Hepatocyte (in vitro differentiated cells): ENCODE measurements around the gene HUWE1.

Experiments used
- EZH2phosphoT487 ChIP-seq: fragments of 200-600 bp; sonication (generic); IDR thresholded peaks from one replicate; pipeline ENCODE4 v1.6.1; 2018; ENCODE audit warnings: antibody characterized with exemption, mild to moderate bottlenecking, low read depth, moderate library complexity; ENCODE audit not compliant: unreplicated experiment, severe bottlenecking
- TF ChIP-seq, protein P1 (sequence below): fragments of 200-600 bp; sonication (generic); IDR thresholded peaks from 2 replicates; pipeline ENCODE4 v1.5.1; 2016; ENCODE audit warnings: antibody characterized with exemption, mild to moderate bottlenecking; ENCODE audit not compliant: poor library complexity

DNA sequence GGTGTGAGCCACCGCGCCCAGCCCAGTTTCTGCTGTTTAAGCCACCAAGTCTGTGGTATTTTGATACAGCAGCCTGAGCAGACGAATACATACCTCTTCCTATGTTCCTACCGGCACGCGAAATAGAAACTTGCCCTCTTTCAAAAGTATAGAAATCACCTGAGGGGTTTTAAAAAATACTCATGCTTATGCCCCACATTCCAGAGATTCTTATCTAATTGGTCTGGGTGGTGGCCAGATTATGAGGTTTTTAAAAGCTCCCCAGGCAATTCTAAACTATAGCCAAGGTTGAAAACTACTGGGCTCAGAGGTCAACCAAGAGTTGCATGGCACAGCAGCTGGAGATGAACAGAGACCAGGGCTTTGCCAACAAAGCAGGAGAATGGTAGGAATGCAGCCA is 24.9 kb upstream of the HUWE1 start:
- TF ChIP-seq, protein P1, sequence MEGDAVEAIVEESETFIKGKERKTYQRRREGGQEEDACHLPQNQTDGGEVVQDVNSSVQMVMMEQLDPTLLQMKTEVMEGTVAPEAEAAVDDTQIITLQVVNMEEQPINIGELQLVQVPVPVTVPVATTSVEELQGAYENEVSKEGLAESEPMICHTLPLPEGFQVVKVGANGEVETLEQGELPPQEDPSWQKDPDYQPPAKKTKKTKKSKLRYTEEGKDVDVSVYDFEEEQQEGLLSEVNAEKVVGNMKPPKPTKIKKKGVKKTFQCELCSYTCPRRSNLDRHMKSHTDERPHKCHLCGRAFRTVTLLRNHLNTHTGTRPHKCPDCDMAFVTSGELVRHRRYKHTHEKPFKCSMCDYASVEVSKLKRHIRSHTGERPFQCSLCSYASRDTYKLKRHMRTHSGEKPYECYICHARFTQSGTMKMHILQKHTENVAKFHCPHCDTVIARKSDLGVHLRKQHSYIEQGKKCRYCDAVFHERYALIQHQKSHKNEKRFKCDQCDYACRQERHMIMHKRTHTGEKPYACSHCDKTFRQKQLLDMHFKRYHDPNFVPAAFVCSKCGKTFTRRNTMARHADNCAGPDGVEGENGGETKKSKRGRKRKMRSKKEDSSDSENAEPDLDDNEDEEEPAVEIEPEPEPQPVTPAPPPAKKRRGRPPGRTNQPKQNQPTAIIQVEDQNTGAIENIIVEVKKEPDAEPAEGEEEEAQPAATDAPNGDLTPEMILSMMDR, result no peak
- no peak for TF ChIP-seq EZH2phosphoT487
